HepG2 (cell line): ENCODE measurements around the gene DAZAP1. TPM values are rescaled to one million over a fixed set of nuclear protein-coding genes. Genes with fewer than 3 reads are reported as not detected.

Experiments used
- ATAC-seq: fragments of 200-7000 bp; cut with Tn5 transposase; 3 replicates; pipeline ENCODE4 v1.9.1; 2020; ENCODE audit warnings: mild to moderate bottlenecking, moderate library complexity
- BruUV-seq: library from RNA; stranded (reverse); fragments of 400-500 nt; replicated peaks from 2 replicates; lab custom pipeline; 2021; lab: Mats Ljungman, UMichigan
- CTCF ChIA-PET: fragments of 300-600 bp; formaldehyde crosslinking; extraction: SDS; loops from one replicate; lab custom pipeline; 2021; ENCODE audit warnings: low total read pairs, inconsistent platforms, low intra/inter-chr PET ratio; lab: Yijun Ruan, JAX
- POLR2A ChIA-PET: fragments of 350-600 bp; sonication (Branson Sonifier 250); formaldehyde crosslinking; loops from one replicate; lab custom pipeline; 2020; ENCODE audit warnings: antibody characterized with exemption, inconsistent platforms; lab: Yijun Ruan, JAX
- DNase-seq: peaks from one replicate; pipeline ENCODE4 v3.0.0-alpha.2; 2015; ENCODE audit warnings: low spot score
- FAIRE-seq: peaks from 3 replicates; lab custom pipeline; 2011; peaks lifted over from hg19 to GRCh38; lab: Jason Lieb, UNC
- H2AFZ ChIP-seq: one replicate; pipeline ENCODE4 v1.6.1; 2011; ENCODE audit warnings: low read length, inconsistent platforms
- H3K27ac ChIP-seq: fragments of 300-600 bp; 3 replicates; pipeline ENCODE4 v1.8.0; 2011; ENCODE audit warnings: mixed run types, mild to moderate bottlenecking, mixed read lengths, low read length, inconsistent platforms; ENCODE audit not compliant: insufficient read depth; ENCODE audit errors: extremely low read length
- H3K27me3 ChIP-seq, 2 experiments: fragments of 200-600 bp in 1 of 2; 2 replicates in 1 of 2; 3 replicates in 1 of 2; pipeline versions ENCODE4 v1.6.0 to v1.8.0; 2011; ENCODE audit warnings: low read length in 2 of 2, mild to moderate bottlenecking in 2 of 2, moderate library complexity in 2 of 2, inconsistent platforms in 1 of 2; ENCODE audit not compliant: insufficient read depth in 2 of 2, control insufficient read depth in 1 of 2
- H3K36me3 ChIP-seq, 2 experiments: fragments of 200-600 bp in 1 of 2; replicated peaks in 1 of 2; 2 replicates in 1 of 2; 3 replicates in 1 of 2; pipeline versions ENCODE4 v1.5.1 to v1.8.0; 2011; ENCODE audit warnings: low read length in 2 of 2, inconsistent platforms in 1 of 2; ENCODE audit not compliant: insufficient read depth in 2 of 2, control insufficient read depth in 1 of 2
- H3K4me1 ChIP-seq: 2 replicates; pipeline ENCODE4 v1.5.1; 2012; ENCODE audit warnings: low read length, inconsistent platforms; ENCODE audit not compliant: insufficient read depth
- H3K4me2 ChIP-seq: 2 replicates; pipeline ENCODE4 v1.6.0; 2011; ENCODE audit warnings: low read depth, low read length, inconsistent platforms
- H3K4me3 ChIP-seq, 3 experiments: fragments of 200-600 bp in 1 of 3; sonication (generic), shearing (Covaris generic) in 1 of 3; replicated peaks in 1 of 3; 2 replicates each; pipeline ENCODE4 v1.5.1; 2011 to 2016; ENCODE audit warnings: low read length in 3 of 3, inconsistent platforms in 2 of 3, low read depth in 2 of 3, mild to moderate bottlenecking in 2 of 3, control low read depth in 1 of 3, mixed read lengths in 1 of 3; ENCODE audit not compliant: insufficient read depth in 1 of 3
- H3K79me2 ChIP-seq: one replicate; pipeline ENCODE4 v1.6.1; 2011; ENCODE audit warnings: low read length, inconsistent platforms; ENCODE audit not compliant: insufficient read depth
- H3K9ac ChIP-seq: 2 replicates; pipeline ENCODE4 v1.6.0; 2011; ENCODE audit warnings: mild to moderate bottlenecking, low read depth, low read length, inconsistent platforms; ENCODE audit not compliant: insufficient read depth
- H3K9me3 ChIP-seq: 2 replicates; pipeline ENCODE4 v1.5.1; 2012; ENCODE audit warnings: mild to moderate bottlenecking, low read length
- H4K20me1 ChIP-seq: 2 replicates; pipeline ENCODE4 v1.6.0; 2011; ENCODE audit warnings: inconsistent platforms, mild to moderate bottlenecking, low read length, moderate library complexity; ENCODE audit not compliant: insufficient read depth
- ARNT2 ChIP-seq: sonication (generic); formaldehyde crosslinking; IDR thresholded peaks from 2 replicates; pipeline ENCODE4 v1.8.0; 2022; ENCODE audit warnings: mild to moderate bottlenecking, low read depth, missing genetic modification reagents, moderate library complexity
- ARNTL ChIP-seq: sonication (generic); formaldehyde crosslinking; IDR thresholded peaks from 2 replicates; pipeline ENCODE4 v1.4.0; 2020; ENCODE audit warnings: mild to moderate bottlenecking, missing genetic modification reagents
- ATM ChIP-seq: fragments of 450-650 bp; IDR thresholded peaks from 2 replicates; pipeline ENCODE4 v1.7.1; 2017; ENCODE audit warnings: mild to moderate bottlenecking, borderline replicate concordance
- CEBPB ChIP-seq: IDR thresholded peaks from 2 replicates; pipeline ENCODE4 v1.6.1; 2011; ENCODE audit warnings: low read depth, low read length, improper control_type of control experiment, borderline replicate concordance
- FLYWCH1 ChIP-seq: sonication (generic); formaldehyde crosslinking; IDR thresholded peaks from 2 replicates; pipeline ENCODE4 v1.8.1; 2023; ENCODE audit warnings: mild to moderate bottlenecking, missing genetic modification reagents
- FOXO4 ChIP-seq: sonication (generic); formaldehyde crosslinking; conservative IDR thresholded peaks from 2 replicates; pipeline ENCODE4 v1.8.1; 2023; ENCODE audit warnings: missing genetic modification reagents
- MBNL3 ChIP-seq: fragments of 250-450 bp; sonication (Bioruptor Pico); conservative IDR thresholded peaks from 2 replicates; pipeline ENCODE4 v1.8.0; 2022; ENCODE audit warnings: mild to moderate bottlenecking, inconsistent platforms
- RFX5 ChIP-seq: IDR thresholded peaks from 2 replicates; pipeline ENCODE4 v1.6.1; 2011; ENCODE audit warnings: low read depth, low read length, improper control_type of control experiment
- SAP130 ChIP-seq: IDR thresholded peaks from 2 replicates; pipeline ENCODE4 v1.6.1; 2016; ENCODE audit warnings: low read depth
- SP140L ChIP-seq: sonication (generic); formaldehyde crosslinking; IDR thresholded peaks from 2 replicates; pipeline ENCODE4 v1.4.0; 2020; ENCODE audit warnings: missing genetic modification reagents, borderline replicate concordance
- THAP11 ChIP-seq: IDR thresholded peaks from 2 replicates; pipeline ENCODE4 v1.6.1; 2016; ENCODE audit warnings: missing biosample characterization, missing genetic modification reagents
- ZBTB33 ChIP-seq: sonication (generic); formaldehyde crosslinking; IDR thresholded peaks from 2 replicates; pipeline ENCODE4 v1.4.0; 2020; ENCODE audit warnings: missing genetic modification reagents
- ZFP90 ChIP-seq: sonication (generic); formaldehyde crosslinking; IDR thresholded peaks from 2 replicates; pipeline ENCODE4 v1.8.0; 2022; ENCODE audit warnings: missing genetic modification reagents, mild to moderate bottlenecking, inconsistent platforms, borderline replicate concordance
- ZIK1 ChIP-seq: sonication (generic); formaldehyde crosslinking; IDR thresholded peaks from 2 replicates; pipeline ENCODE4 v1.5.0; 2020; ENCODE audit warnings: mild to moderate bottlenecking, low read depth, missing genetic modification reagents, borderline replicate concordance
- ZNF329 ChIP-seq: sonication (generic); formaldehyde crosslinking; IDR thresholded peaks from 2 replicates; pipeline ENCODE4 v1.9.0; 2021; ENCODE audit warnings: low read depth, mild to moderate bottlenecking, missing genetic modification reagents
- ZNF569 ChIP-seq: sonication (generic); formaldehyde crosslinking; IDR thresholded peaks from 2 replicates; pipeline ENCODE4 v1.5.0; 2020; ENCODE audit warnings: mild to moderate bottlenecking, missing genetic modification reagents, moderate library complexity, borderline replicate concordance
- WGBS: methylation state at CpG from one replicate; pipeline ENCODE4 v1.1.6; 2017; ENCODE audit warnings: low lambda C conversion rate; 5-methylcytosine and 5-hydroxymethylcytosine counted together
- in situ Hi-C: cut with HindIII; loops from 2 replicates; pipeline ENCODE4 v1.10.0; 2017; ENCODE audit warnings: low pct_unique_long_range_greater_than_20kb; ENCODE audit not compliant: extremely low pct_ligation_motif_present
- intact Hi-C: fragments of 100-400 bp; cut with micrococcal nuclease; formaldehyde crosslinking; loops from one replicate; pipeline ENCODE4 v1.10.0; 2022; ENCODE audit not compliant: unreplicated experiment
- polyA plus RNA-seq, 8 experiments: library from polyadenylated mRNA; depleted of rRNA in 3 of 8; stranded (reverse) in 7 of 8; unstranded in 1 of 8; fragments of >200 nt; fragmentation: Illumina TruSeq in 4 of 8; extraction: Trizol in 4 of 8; gene quantifications; 2 replicates each; pipeline versions ENCODE4 v1.2.1 to v1.2.3, GENCODE V29; 2011 to 2016; ENCODE audit warnings: low read depth in 4 of 8, missing spikeins in 1 of 8, mixed read lengths in 1 of 8; ENCODE audit not compliant: insufficient read depth in 1 of 8
- total RNA-seq, 5 experiments: library from RNA; depleted of rRNA; stranded (reverse); fragments of >200 nt; fragmentation: Illumina TruSeq; extraction: Trizol; gene quantifications; 2 replicates each; pipeline ENCODE4 v1.2.3, GENCODE V29; 2016; ENCODE audit warnings: low read depth in 1 of 5

The DAZAP1 gene
- total and polyA plus RNA-seq, 2 of the 13 experiments (the other 11 are each of a cell fraction or from before 2014, with no cell fraction given) = 63.3 to 79.2 TPM

GRCh38 chr19:1377176-1377964, 30.0 kb upstream of the DAZAP1 start (continued):
- 0 out of 2 replicates have a peak, but pooled peaks have one; percentile 32 for TF ChIP-seq ZBTB33 (CRISPR knock-in tag)

- no peak overlapping the region for H3K9ac ChIP-seq
- no peaks in the 10 kb centered on the region for H3K9me3 ChIP-seq
- no peak overlapping the region for H2AFZ ChIP-seq
- no peak overlapping the region for H3K4me2 ChIP-seq
- 91% methylated on average over 11 of the region's 33 CpGs for WGBS
- DNase-seq (no peak), FAIRE-seq (no peak), ATAC-seq (peak; percentile 31)
- intact Hi-C loops = no loop called here
- H3K27ac ChIP-seq = peak overlapping the region; percentile 50
- peak overlapping the region in 1 of 3 experiments; percentile 21; a peak in 1 of 6 replicates for H3K4me3 ChIP-seq
- ChIA-PET POLR2A (interaction anchor here (0.6 to 1.5 kb wide), 3 partner anchors 95 to 103 kb away, joined by 3 read pairs; partner anchors contain the start of gene FAM174C), CTCF (no interaction called here)
- BruUV-seq = no TSS peak
- no peaks in the 10 kb centered on the region for H3K79me2 ChIP-seq
- H3K4me1 ChIP-seq = peaks cover 54% of the 10 kb centered on the region
- H4K20me1 ChIP-seq = no peaks in the 10 kb centered on the region
- in situ Hi-C loops = no loop called here
- H3K27me3 ChIP-seq = no peaks in the 10 kb centered on the region
- no peaks in the 10 kb centered on the region; a peak in 1 of 5 replicates for H3K36me3 ChIP-seq
- TF ChIP-seq SAP130 (CRISPR knock-in tag) (peak; percentile 26; the same call in 1 of the 2 replicates), ARNTL (CRISPR knock-in tag) (no peak), MBNL3 (CRISPR knock-in tag) (no peak), ARNT2 (CRISPR knock-in tag) (0 out of 2 replicates have a peak, but pooled peaks have one; percentile 38), ZNF329 (CRISPR knock-in tag) (no peak), ZNF569 (CRISPR knock-in tag) (no peak), CEBPB (no peak), THAP11 (CRISPR knock-in tag) (no peak), SP140L (CRISPR knock-in tag) (no peak), ZIK1 (no peak), ZFP90 (CRISPR knock-in tag) (no peak), FOXO4 (CRISPR knock-in tag) (no peak), FLYWCH1 (CRISPR knock-in tag) (no peak), RFX5 (no peak), ATM (no peak)
Observed at GRCh38 chr19:1377965-1378785, 29.2 kb upstream of the DAZAP1 start.
